IPS DF 6.9 (cell line): Measurements from ENCODE around the gene SULT1C3.

ENCODE experiments used
- DNase-seq: peaks from one replicate; pipeline ENCODE4 v3.0.0-alpha.2; 2013; ENCODE audit warnings: low read depth, low spot score
- H3K27ac ChIP-seq: one replicate; pipeline ENCODE4 v1.5.1; 2013; ENCODE audit warnings: low read length, control low read depth
- H3K27me3 ChIP-seq: 2 replicates; pipeline ENCODE4 v1.6.1; 2013; ENCODE audit warnings: mild to moderate bottlenecking, low read length; ENCODE audit not compliant: control insufficient read depth, insufficient read depth
- H3K36me3 ChIP-seq: 2 replicates; pipeline ENCODE4 v1.6.1; 2013; ENCODE audit warnings: low read length; ENCODE audit not compliant: control insufficient read depth, insufficient read depth
- H3K4me1 ChIP-seq: 2 replicates; pipeline ENCODE4 v1.6.1; 2013; ENCODE audit warnings: low read length; ENCODE audit not compliant: control insufficient read depth, insufficient read depth
- H3K4me3 ChIP-seq: 2 replicates; pipeline ENCODE4 v1.5.1; 2013; ENCODE audit warnings: mild to moderate bottlenecking, low read length
- H3K9me3 ChIP-seq: 2 replicates; pipeline ENCODE4 v1.6.1; 2013; ENCODE audit warnings: low read length, inconsistent platforms; ENCODE audit not compliant: control insufficient read depth, insufficient read depth
- WGBS: extraction: QIAGEN DNeasy Blood & Tissue Kit; methylation state at CpG from one replicate; pipeline ENCODE4 v1.1.7; 2013; ENCODE audit warnings: mixed read lengths, missing lambda C conversion rate; ENCODE audit not compliant: insufficient read length, insufficient coverage; 5-methylcytosine and 5-hydroxymethylcytosine counted together

SULT1C3 gene

GRCh38 chr2:108220942-108221541 is 18.7 kb upstream of the SULT1C3 start:
- Histone ChIP-seq H3K9me3 (peaks cover 5% of the 10 kb centered on the region), H3K27ac (no peak overlapping the region), H3K4me3 (no peak overlapping the region), H3K36me3 (no peaks in the 10 kb centered on the region), H3K27me3 (no peaks in the 10 kb centered on the region), H3K4me1 (no peaks in the 10 kb centered on the region)
- no CpG with 5 or more reads among the region's 4 CpGs for WGBS
- DNase-seq, result no peak

GRCh38 chr2:108222261-108222660 is 17.5 kb upstream of the SULT1C3 start:
- H3K4me1 ChIP-seq, result no peaks in the 10 kb centered on the region
- no peaks in the 10 kb centered on the region for H3K36me3 ChIP-seq
- DNase-seq, result no peak
- no peak overlapping the region for H3K27ac ChIP-seq
- WGBS, result no CpG with 5 or more reads among the region's 3 CpGs
- no peaks in the 10 kb centered on the region for H3K27me3 ChIP-seq
- H3K9me3 ChIP-seq, result peaks cover 5% of the 10 kb centered on the region
- no peak overlapping the region for H3K4me3 ChIP-seq

- H3K27me3 ChIP-seq, result no peaks in the 10 kb centered on the region
- H3K4me1 ChIP-seq, result no peaks in the 10 kb centered on the region
- H3K27ac ChIP-seq, result no peak overlapping the region
- no peaks in the 10 kb centered on the region for H3K36me3 ChIP-seq
- H3K4me3 ChIP-seq, result no peak overlapping the region
- peaks cover 5% of the 10 kb centered on the region for H3K9me3 ChIP-seq
- no peak for DNase-seq
- no CpG with 5 or more reads among the region's 4 CpGs for WGBS
These were observed 16.2 kb upstream of the SULT1C3 start for GRCh38 chr2:108223573-108223972.

- no peaks in the 10 kb centered on the region for H3K4me1 ChIP-seq
- WGBS, result no CpG with 5 or more reads among the region's 1 CpG
- no peak overlapping the region for H3K27ac ChIP-seq
- H3K9me3 ChIP-seq, result peaks cover 5% of the 10 kb centered on the region
- no peak overlapping the region for H3K4me3 ChIP-seq
- H3K27me3 ChIP-seq, result no peaks in the 10 kb centered on the region
- DNase-seq, result no peak
- no peaks in the 10 kb centered on the region for H3K36me3 ChIP-seq
These were observed 15.7 kb upstream of the SULT1C3 start for GRCh38 chr2:108224022-108224421.

GRCh38 chr2:108226564-108226963 is 13.2 kb upstream of the SULT1C3 start:
- H3K27me3 ChIP-seq, result no peaks in the 10 kb centered on the region
- peaks cover 5% of the 10 kb centered on the region for H3K9me3 ChIP-seq
- no peak overlapping the region for H3K27ac ChIP-seq
- WGBS, result no CpG with 5 or more reads among the region's 2 CpGs
- no peaks in the 10 kb centered on the region for H3K4me1 ChIP-seq
- no peaks in the 10 kb centered on the region for H3K36me3 ChIP-seq
- no peak for DNase-seq
- no peak overlapping the region for H3K4me3 ChIP-seq

GRCh38 chr2:108228006-108228405 is 11.8 kb upstream of the SULT1C3 start:
- no peak for DNase-seq
- Histone ChIP-seq H3K36me3 (no peaks in the 10 kb centered on the region), H3K4me3 (no peak overlapping the region), H3K4me1 (no peaks in the 10 kb centered on the region), H3K27ac (no peak overlapping the region), H3K27me3 (no peaks in the 10 kb centered on the region), H3K9me3 (peaks cover 4% of the 10 kb centered on the region)
- WGBS, result no CpG with 5 or more reads among the region's 4 CpGs

- no peak for DNase-seq
- Histone ChIP-seq H3K9me3 (peaks cover under 1% of the 10 kb centered on the region), H3K27ac (no peak overlapping the region), H3K4me1 (no peaks in the 10 kb centered on the region), H3K27me3 (no peaks in the 10 kb centered on the region), H3K36me3 (no peaks in the 10 kb centered on the region), H3K4me3 (no peak overlapping the region)
- WGBS, result no CpG with 5 or more reads among the region's 1 CpG
These were observed 11.2 kb upstream of the SULT1C3 start for GRCh38 chr2:108228537-108228936.

GRCh38 chr2:108229875-108230274 is 9.9 kb upstream of the SULT1C3 start:
- Histone ChIP-seq H3K27ac (no peak overlapping the region), H3K27me3 (no peaks in the 10 kb centered on the region), H3K4me1 (no peaks in the 10 kb centered on the region), H3K9me3 (no peaks in the 10 kb centered on the region; the same call in 1 of the 2 replicates), H3K36me3 (no peaks in the 10 kb centered on the region), H3K4me3 (no peak overlapping the region)
- no CpG with 5 or more reads among the region's 2 CpGs for WGBS
- DNase-seq, result no peak

GRCh38 chr2:108235577-108235976 is 4.2 kb upstream of the SULT1C3 start:
- Histone ChIP-seq H3K36me3 (no peaks in the 10 kb centered on the region), H3K27me3 (no peaks in the 10 kb centered on the region), H3K9me3 (peaks cover 1% of the 10 kb centered on the region; the same call in 1 of the 2 replicates), H3K27ac (no peak overlapping the region), H3K4me3 (no peak overlapping the region), H3K4me1 (no peaks in the 10 kb centered on the region)
- no CpG with 5 or more reads among the region's 4 CpGs for WGBS
- DNase-seq, result no peak

GRCh38 chr2:108236676-108237335 is 3.0 kb upstream of the SULT1C3 start:
- H3K9me3 ChIP-seq, result peaks cover 1% of the 10 kb centered on the region; the same call in 1 of the 2 replicates
- no peak overlapping the region for H3K27ac ChIP-seq
- no CpG with 5 or more reads among the region's 6 CpGs for WGBS

GRCh38 chr2:108240966-108241365 is 1.2 kb downstream of the SULT1C3 start:
- no peaks in the 10 kb centered on the region for H3K27me3 ChIP-seq
- peaks cover 1% of the 10 kb centered on the region; the same call in 1 of the 2 replicates for H3K9me3 ChIP-seq
- DNase-seq, result no peak
- H3K4me1 ChIP-seq, result no peaks in the 10 kb centered on the region
- H3K4me3 ChIP-seq, result no peak overlapping the region
- no CpG with 5 or more reads among the region's 5 CpGs for WGBS
- H3K27ac ChIP-seq, result no peak overlapping the region
- H3K36me3 ChIP-seq, result no peaks in the 10 kb centered on the region

More at GRCh38 chr2:108236676-108237335, 3.0 kb upstream of the SULT1C3 start:
- H3K4me3 ChIP-seq, result no peak overlapping the region
- no peak for DNase-seq
- no peaks in the 10 kb centered on the region for H3K36me3 ChIP-seq
- no peaks in the 10 kb centered on the region for H3K4me1 ChIP-seq
- H3K27me3 ChIP-seq, result no peaks in the 10 kb centered on the region
